ENCODE measurements around the gene TFDP2. TPM values are rescaled to one million over a fixed set of nuclear protein-coding genes. Genes with fewer than 3 reads are reported as not detected.
"Not testable (repeated sequence)": the region's sequence is repeated elsewhere in the genome, so short reads cannot be mapped to it uniquely, and the experiment has no call there.

The TFDP2 gene
- total RNA-seq, 4 donors from 2014 or later = 30.5 to 75.9 (median 43.0) TPM

- no peak for TF ChIP-seq CTCF (IDR thresholded peaks at IDR 0.05)
- DNase-seq (ENCODE audit: low spot score) (no peak), ATAC-seq (ENCODE audit: low FRiP score) (no peak)
These were observed 154.5 kb downstream of the TFDP2 start for GRCh38 chr3:141994856-141995255.

- TF ChIP-seq CTCF (IDR thresholded peaks at IDR 0.05) = no peak
- DNase-seq (ENCODE audit: low spot score) (no peak), ATAC-seq (ENCODE audit: low FRiP score) (no peak)
These were observed 156.8 kb downstream of the TFDP2 start for GRCh38 chr3:141992512-141992911.

- no peak for DNase-seq (ENCODE audit: low spot score)
These were observed 162.7 kb downstream of the TFDP2 start for GRCh38 chr3:141986548-141987107.

GRCh38 chr3:141981084-141981483 lies 168.3 kb downstream of the TFDP2 start:
- DNase-seq (ENCODE audit: low spot score) (no peak), ATAC-seq (ENCODE audit: low FRiP score) (no peak)
- no peak for TF ChIP-seq CTCF (IDR thresholded peaks at IDR 0.05)

More at GRCh38 chr3:141986548-141987107, 162.7 kb downstream of the TFDP2 start:
- no peak for ATAC-seq (ENCODE audit: low FRiP score)
- no peak for TF ChIP-seq CTCF (IDR thresholded peaks at IDR 0.05)

- no peak for DNase-seq (ENCODE audit: low spot score)
These were observed 170.2 kb downstream of the TFDP2 start for GRCh38 chr3:141979050-141979671.

GRCh38 chr3:141974777-141975176 lies 174.6 kb downstream of the TFDP2 start:
- not testable (repeated sequence) for ATAC-seq (ENCODE audit: low FRiP score); DNase-seq (ENCODE audit: low spot score)

More at GRCh38 chr3:141979050-141979671, 170.2 kb downstream of the TFDP2 start:
- ATAC-seq (ENCODE audit: low FRiP score) = peak; percentile 54
- no peak for TF ChIP-seq CTCF (IDR thresholded peaks at IDR 0.05)

GRCh38 chr3:141972399-141972798 lies 176.9 kb downstream of the TFDP2 start:
- ATAC-seq (ENCODE audit: low FRiP score) (peak; percentile 98), DNase-seq (ENCODE audit: low spot score) (no peak)
- TF ChIP-seq CTCF (IDR thresholded peaks at IDR 0.05) = no peak
